ENCODE data around the gene BICRA.
"Not testable (repeated sequence)": the region's sequence is repeated elsewhere in the genome, so short reads cannot be mapped to it uniquely, and the experiment has no call there.

The BICRA gene

GRCh38 chr19:47608969-47609905 is at the start of gene BICRA:
BICRA (plus strand) TSS chr19:47609134; CDS start chr19:47673575, 64,441 bp downstream.
- DNase-seq (ENCODE audit: low spot score) (peak; percentile 51), FAIRE-seq (no peak)

- FAIRE-seq, result no peak
Observed at GRCh38 chr19:47560999-47561398, 47.9 kb upstream of the BICRA start.

GRCh38 chr19:47561440-47562057 is 47.4 kb upstream of the BICRA start:
- DNase-seq (ENCODE audit: low spot score) (no peak), FAIRE-seq (no peak)

More at GRCh38 chr19:47560999-47561398, 47.9 kb upstream of the BICRA start:
- DNase-seq (ENCODE audit: low spot score), result no peak

DNA sequence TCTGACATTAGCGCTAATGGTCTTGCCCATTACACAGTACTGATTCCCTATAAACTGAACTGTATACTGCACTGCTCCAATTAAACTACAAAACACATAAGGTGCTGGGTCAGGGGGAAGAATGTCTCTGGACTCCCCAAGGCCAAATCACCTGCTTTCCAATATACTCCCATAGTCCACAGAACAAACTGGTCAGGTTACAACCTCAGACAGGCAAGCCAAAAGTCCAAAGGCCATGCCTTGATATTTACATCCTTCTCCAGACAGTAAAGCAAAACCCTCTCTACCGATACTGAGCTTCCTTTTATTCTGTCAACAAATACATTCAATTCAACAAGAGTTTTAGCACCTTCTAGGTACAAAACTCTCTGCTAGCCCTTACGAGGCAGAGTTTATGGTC is 44.9 kb upstream of the BICRA start:
- DNase-seq (ENCODE audit: low spot score) (no peak), FAIRE-seq (no peak)

GRCh38 chr19:47569331-47569730 is 39.6 kb upstream of the BICRA start:
- DNase-seq (ENCODE audit: low spot score) (no peak), FAIRE-seq (no peak)

DNA sequence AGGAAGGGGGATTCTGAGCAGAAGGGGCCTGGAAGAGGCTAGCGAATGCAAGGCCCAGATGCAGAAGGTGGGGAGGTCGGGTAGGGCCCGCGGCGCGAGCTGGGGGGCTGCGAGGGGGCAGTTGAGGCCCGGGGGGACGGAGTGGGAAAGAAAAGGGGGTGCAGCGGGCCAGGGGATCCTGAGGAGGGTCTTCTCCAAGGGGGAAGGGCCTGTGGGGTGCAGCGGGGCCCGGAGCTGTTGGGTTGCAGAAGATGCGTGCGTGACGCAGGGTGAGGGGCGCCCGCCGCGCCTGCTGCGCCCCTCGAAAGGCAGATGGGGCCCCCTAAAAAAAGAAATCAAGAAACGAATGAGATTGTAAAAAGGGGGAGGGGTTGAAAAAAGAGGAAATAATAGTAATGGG is 36.3 kb upstream of the BICRA start:
- DNase-seq (ENCODE audit: low spot score), result no peak
- FAIRE-seq, result no peak

DNA sequence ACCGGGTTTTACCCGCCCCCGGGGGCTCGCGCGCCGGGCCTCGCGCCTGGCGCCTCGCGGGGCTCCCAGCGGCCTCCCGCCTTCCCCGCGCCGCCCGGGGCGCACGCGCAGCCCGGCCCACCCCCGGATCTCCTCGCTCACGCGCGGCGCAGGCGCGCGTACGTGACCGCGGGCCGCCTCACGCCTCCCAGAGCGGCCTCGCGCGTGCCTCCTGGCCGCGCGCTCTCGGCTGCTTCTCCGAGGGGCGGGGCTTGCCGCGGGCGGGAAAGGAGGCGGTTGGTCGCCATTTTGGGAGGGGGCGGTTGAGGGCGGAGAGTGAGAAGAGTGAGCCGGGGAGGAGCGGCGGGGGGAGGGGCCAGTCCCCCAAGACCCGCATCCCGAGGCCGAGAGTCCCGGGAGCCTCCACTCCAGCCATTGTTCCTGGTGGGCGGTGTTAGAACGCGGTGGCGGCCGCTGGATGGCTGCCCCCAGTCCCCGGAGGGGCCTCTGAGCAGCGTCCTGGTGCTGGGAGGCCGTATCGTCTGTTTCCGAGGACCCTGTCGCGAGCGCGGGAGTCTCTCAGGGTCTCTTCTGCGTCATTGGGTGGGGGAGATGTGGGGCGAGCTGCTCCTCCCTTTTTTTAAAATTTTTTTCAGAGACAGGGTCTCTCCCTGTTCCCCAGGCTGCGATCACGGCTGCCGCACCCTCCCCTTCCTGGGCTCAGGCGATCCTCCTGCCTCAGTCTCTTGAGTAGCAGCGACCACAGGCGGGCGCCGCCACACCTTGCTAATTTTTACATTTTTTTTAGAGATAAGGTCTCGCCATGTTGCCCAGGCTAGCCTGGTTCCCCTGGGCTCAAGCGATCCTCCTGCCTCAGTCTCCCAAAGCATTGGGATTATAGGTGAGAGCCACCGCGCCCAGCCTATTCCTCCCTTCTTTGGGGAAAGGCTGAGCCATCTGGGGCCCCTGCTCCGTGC is 35.6 kb upstream of the BICRA start, which contains the start of gene ZNF541:
TSS of gene ZNF541 (minus strand) at position 78 of the 956 bp plus-strand sequence. CDS start 17,292 bp downstream, outside the sequence.
- DNase-seq (ENCODE audit: low spot score) (no peak), FAIRE-seq (no peak)

- FAIRE-seq (no peak), DNase-seq (ENCODE audit: low spot score) (no peak)
Observed at GRCh38 chr19:47580397-47580796, 28.5 kb upstream of the BICRA start.

DNA sequence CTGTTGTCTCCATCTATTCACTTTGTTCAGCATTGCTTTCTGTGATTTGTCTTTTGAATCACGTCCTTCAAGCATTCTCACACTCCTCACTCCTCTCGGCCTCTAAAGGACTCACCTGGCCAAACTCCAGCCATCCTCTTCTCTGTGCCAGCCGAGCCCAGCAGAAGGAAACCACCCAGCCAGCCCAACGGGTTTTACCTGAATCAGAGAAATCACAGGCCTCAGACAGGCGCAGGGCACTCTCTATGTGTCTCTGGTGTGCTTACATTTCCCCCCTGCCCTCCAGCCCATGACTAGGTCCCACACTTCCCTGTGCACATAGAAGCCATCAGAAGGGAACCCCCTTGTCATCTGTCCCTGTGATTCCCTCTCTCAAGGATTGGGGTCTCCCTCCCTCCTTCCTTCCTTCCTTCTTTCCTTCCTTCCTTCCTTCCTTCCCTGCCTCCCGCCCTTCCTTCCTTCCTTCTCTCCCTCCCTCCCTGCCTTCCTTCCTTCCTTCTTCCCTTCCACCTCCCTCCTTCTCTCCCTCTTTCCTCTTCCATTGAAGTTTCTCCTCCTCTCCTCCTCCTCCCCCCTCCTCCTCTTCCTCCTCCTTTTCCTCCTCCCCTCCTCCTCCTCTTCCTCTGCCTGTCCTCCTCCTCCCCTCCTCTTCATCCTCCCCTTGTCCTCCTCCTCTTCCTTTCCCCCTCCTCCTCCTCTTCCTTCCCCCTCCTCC is 27.2 kb upstream of the BICRA start:
- DNase-seq (ENCODE audit: low spot score), result no peak
- no peak for FAIRE-seq

DNA sequence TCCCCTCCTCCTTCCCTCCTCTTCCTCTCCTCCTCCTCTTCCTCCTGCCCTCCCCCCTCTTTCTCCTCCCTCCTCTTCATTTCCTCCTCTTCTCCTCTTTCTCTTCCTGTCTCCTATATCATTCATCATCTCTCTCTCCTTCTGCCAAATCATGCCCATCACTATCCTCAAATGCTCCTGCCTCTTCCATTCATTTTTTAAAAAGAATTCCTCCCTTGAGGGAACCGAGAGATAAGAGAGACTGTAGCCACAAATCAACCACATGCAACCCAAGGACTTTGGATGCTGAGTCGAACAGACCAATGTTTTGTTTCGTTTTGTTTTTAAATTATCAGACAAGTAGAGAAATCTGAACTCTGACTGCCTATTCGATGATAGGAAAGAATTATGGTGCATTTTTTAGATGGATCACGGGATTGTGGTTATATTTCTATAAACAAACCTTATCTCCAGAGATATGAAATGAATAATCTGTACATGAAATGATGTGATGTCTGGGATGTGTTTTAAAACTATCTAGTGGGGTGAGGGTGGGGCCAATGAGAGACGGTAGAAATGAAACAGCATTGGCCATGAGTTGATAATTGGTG is 26.5 kb upstream of the BICRA start:
- no peak for FAIRE-seq
- DNase-seq (ENCODE audit: low spot score), result no peak

- not testable (repeated sequence) for DNase-seq (ENCODE audit: low spot score); FAIRE-seq
Observed at GRCh38 chr19:47583161-47583560, 25.8 kb upstream of the BICRA start.

DNA sequence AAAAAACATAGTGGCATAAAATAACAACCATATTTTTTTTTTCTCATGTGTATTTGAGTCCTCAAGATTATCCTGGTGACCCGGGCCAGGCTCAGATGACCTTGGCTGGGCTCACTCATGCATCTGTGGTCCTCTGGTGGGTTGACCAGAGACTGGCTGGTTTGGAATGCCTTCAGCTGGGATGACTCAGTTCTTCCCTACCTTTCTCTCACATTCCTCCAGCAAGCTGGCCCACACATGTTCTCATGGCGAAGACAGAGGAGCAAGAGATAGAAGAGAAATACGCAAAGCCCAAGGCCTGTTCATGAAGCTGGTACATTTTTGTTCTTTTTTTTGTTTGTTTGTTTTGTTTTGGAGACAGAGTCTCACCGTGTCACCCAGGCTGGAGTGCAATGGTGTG is 21.6 kb upstream of the BICRA start:
- DNase-seq (ENCODE audit: low spot score) (peak; percentile 26), FAIRE-seq (no peak)

DNA sequence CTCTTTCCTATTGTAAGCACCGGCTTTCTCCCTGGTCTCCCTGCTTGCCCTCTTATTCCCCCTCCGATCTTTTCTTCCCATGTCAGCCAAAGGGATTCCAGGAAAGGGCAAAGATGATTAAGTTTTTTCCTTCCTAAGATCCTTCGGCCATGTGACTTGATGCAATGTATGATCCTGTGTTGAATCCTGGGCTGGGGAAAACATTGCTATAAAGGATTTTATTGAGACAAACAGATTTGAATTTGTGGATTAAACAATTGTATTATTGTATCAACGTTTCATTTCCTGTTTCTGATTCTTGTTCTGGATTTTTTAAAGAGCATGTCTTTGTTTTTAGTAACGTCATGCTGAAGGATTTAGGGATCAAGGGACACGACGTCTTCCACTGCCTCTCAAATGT is 19.1 kb upstream of the BICRA start:
- FAIRE-seq (no peak), DNase-seq (ENCODE audit: low spot score) (no peak)

- DNase-seq (ENCODE audit: low spot score), result no peak
- no peak for FAIRE-seq
Observed at GRCh38 chr19:47593860-47594259, 15.1 kb upstream of the BICRA start.

DNA sequence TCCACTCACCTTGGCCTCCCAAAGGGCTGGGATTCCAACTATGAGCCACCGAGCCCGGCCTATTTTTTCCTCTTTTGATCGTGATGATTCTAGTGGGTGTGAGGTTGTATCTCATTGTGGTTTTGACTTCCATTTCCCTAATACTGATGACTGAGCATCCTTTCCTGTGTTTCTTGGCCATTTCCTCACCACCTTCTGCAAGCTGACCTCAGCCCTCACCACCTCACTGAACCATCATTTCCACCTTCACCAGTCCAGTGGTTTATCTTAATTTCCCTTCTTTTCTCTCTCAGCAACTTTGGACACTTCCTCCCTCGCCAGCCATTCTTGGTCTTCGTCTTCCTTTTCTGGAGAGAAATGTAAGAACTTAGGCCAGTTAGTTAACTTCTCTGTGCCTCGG is 13.0 kb upstream of the BICRA start:
- DNase-seq (ENCODE audit: low spot score) (no peak), FAIRE-seq (no peak)

DNA sequence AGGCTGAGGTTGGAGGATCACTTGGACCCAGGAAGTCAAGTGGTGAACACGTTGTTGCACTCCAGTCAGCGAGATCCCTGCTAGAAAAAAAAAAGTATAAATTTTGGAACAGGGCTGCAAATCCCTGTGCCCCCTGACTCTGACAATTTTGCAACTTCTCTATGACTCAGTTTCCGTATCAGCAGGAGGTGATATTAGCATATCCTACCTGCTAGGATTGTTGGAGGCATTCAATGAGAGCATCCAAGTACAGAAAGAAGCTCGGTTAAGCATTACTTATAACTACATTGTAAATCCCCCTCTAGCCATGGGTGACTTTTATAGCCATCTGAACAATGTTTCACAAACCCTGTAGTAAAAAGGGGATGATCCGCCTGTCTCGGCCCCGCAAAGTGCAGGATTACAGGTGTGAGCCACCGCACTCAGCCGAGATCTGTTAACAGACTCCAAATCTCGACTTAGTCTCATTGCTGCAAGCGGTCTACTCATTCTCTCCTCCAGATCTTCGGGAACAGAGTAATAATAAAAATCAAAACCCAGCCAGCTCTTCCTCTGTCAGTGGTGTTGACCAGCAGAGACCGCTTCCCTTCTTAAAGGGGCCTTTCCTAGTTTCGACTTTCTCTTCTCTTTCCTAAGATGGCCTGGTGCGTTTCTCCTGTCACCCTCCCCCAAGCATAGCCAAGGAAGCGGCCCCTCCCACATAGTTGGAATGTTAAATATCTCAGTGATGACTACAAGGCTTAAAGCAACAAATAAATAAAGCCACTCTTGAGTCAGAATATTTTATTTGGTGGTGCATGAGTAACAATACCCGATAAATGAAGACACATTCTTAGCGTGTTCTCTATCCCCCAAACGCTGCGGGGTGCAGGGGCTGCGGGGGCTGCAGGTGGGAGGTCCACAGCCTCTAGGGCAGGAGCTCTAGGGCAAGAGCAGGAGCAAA is 10.3 kb upstream of the BICRA start:
- FAIRE-seq, result peak; percentile 21
- DNase-seq (ENCODE audit: low spot score), result peak; percentile 78

- DNase-seq (ENCODE audit: low spot score); FAIRE-seq: not testable (repeated sequence)
Observed at GRCh38 chr19:47599671-47600245, 9.2 kb upstream of the BICRA start.

DNA sequence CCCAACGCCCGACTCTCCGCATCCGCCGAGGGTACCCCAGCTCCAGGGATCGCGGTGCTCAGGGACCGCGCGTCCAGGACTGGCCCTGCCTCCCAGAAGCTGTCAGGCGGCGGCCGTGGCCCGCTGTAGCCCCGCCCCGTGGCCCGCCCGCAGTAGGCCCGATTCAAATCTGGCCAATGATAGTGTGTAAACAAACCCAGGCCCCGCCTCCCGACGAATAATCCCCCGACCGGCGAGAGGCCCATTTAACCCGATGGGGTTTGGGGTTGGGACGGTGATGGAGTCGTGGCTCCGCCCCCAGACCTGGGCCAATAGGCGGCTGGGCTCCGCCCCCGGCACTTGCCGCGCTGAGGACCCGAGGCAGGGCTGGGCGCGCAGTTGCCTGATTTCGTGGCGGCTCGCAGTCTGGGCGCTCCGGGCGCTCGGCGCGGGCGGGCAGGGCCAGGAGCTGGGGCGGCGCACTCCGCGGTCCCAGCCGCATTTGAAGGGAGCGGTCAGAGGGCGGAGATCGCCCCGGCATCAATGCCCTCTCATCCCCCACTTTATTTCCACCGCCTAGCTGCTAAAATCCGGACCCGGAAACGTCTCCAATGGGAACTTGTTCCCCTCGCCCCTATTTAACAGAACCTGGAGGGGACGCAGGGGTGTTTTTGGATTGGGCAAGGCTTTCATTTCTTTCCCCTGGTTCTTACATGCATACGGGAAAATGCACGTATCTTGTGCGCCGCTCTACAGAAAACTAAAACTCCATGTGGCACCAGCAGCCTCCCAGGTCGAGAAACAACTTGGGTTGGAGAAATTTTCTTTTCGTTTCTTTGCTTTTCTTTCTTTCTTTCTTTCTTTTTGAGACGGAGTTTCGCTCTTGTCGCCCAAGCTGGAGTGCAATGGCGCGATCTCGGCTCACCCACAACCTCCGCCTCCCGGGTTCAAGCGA is 8.4 kb upstream of the BICRA start:
- peak; percentile 92 for DNase-seq (ENCODE audit: low spot score)
- peak; percentile 71 for FAIRE-seq
